ENCODE measurements around the gene ADAM10. TPM values are rescaled to one million over a fixed set of nuclear protein-coding genes. Genes with fewer than 3 reads are reported as not detected.

Gene ADAM10
- total RNA-seq, 3 donors from 2014 or later, result 53.8 to 113 (median 78.3) TPM

GRCh38 chr15:58764468-58764867 lies 15.0 kb upstream of the ADAM10 start:
- no peak for TF ChIP-seq POLR2AphosphoS5 (IDR thresholded peaks at IDR 0.05)
- TF ChIP-seq POLR2A (IDR thresholded peaks at IDR 0.05), result no peak
- TF ChIP-seq CTCF (IDR thresholded peaks at IDR 0.05), result no peak
- no peaks in the 10 kb centered on the region for H3K36me3 ChIP-seq
- H3K4me3 ChIP-seq, result no peak overlapping the region
- H3K27me3 ChIP-seq, result no peaks in the 10 kb centered on the region
- no peak overlapping the region for H3K27ac ChIP-seq
- DNase-seq (ENCODE audit: low spot score in 2 of 2), result no peak
- intact Hi-C loops (cut with DNase I; ENCODE audit: low total_unique reads), result no loop called here
- H3K4me1 ChIP-seq, result no peaks in the 10 kb centered on the region
- peaks cover 0 to 6% of the 10 kb centered on the region in 2 donors for H3K9me3 ChIP-seq

GRCh38 chr15:58762731-58763130 lies 13.2 kb upstream of the ADAM10 start:
- Histone ChIP-seq H3K27me3 (no peaks in the 10 kb centered on the region), H3K36me3 (no peaks in the 10 kb centered on the region), H3K4me3 (no peak overlapping the region), H3K27ac (no peak overlapping the region), H3K4me1 (no peaks in the 10 kb centered on the region), H3K9me3 (peaks cover 0 to 6% of the 10 kb centered on the region in 2 donors)
- intact Hi-C loops (cut with DNase I; ENCODE audit: low total_unique reads), result no loop called here
- DNase-seq (ENCODE audit: low spot score in 2 of 2), result no peak
- no peak for TF ChIP-seq CTCF (IDR thresholded peaks at IDR 0.05)
- TF ChIP-seq POLR2A (IDR thresholded peaks at IDR 0.05), result no peak
- no peak for TF ChIP-seq POLR2AphosphoS5 (IDR thresholded peaks at IDR 0.05)

- intact Hi-C loops (cut with DNase I; ENCODE audit: low total_unique reads), result no loop called here
- no peaks in the 10 kb centered on the region for H3K36me3 ChIP-seq
- no peaks in the 10 kb centered on the region for H3K27me3 ChIP-seq
- H3K27ac ChIP-seq, result no peak overlapping the region
- peaks cover 0 to 6% of the 10 kb centered on the region in 2 donors for H3K9me3 ChIP-seq
- DNase-seq (ENCODE audit: low spot score in 2 of 2), result no peak
- TF ChIP-seq POLR2A (IDR thresholded peaks at IDR 0.05) (no peak), POLR2AphosphoS5 (IDR thresholded peaks at IDR 0.05) (no peak), CTCF (IDR thresholded peaks at IDR 0.05) (no peak)
- no peaks in the 10 kb centered on the region for H3K4me1 ChIP-seq
- no peak overlapping the region for H3K4me3 ChIP-seq
Measured at GRCh38 chr15:58762285-58762684, 12.8 kb upstream of the ADAM10 start.

- Histone ChIP-seq H3K4me3 (no peak overlapping the region), H3K9me3 (peaks cover 0 to 6% of the 10 kb centered on the region in 2 donors), H3K36me3 (no peaks in the 10 kb centered on the region), H3K27me3 (no peaks in the 10 kb centered on the region), H3K4me1 (no peaks in the 10 kb centered on the region), H3K27ac (no peak overlapping the region)
- no peak for DNase-seq (ENCODE audit: low spot score in 2 of 2)
- TF ChIP-seq CTCF (IDR thresholded peaks at IDR 0.05) (no peak), POLR2A (IDR thresholded peaks at IDR 0.05) (no peak), POLR2AphosphoS5 (IDR thresholded peaks at IDR 0.05) (no peak)
- intact Hi-C loops (cut with DNase I; ENCODE audit: low total_unique reads), result no loop called here
Measured at GRCh38 chr15:58761010-58761388, 11.5 kb upstream of the ADAM10 start.

GRCh38 chr15:58760385-58761009 lies 11.0 kb upstream of the ADAM10 start:
- Histone ChIP-seq H3K4me3 (no peak overlapping the region), H3K27me3 (no peaks in the 10 kb centered on the region), H3K4me1 (no peaks in the 10 kb centered on the region), H3K36me3 (no peaks in the 10 kb centered on the region), H3K27ac (no peak overlapping the region), H3K9me3 (peaks cover 0 to 6% of the 10 kb centered on the region in 2 donors)
- intact Hi-C loops (cut with DNase I; ENCODE audit: low total_unique reads), result no loop called here
- TF ChIP-seq POLR2AphosphoS5 (IDR thresholded peaks at IDR 0.05) (no peak), POLR2A (IDR thresholded peaks at IDR 0.05) (no peak), CTCF (IDR thresholded peaks at IDR 0.05) (no peak)
- DNase-seq (ENCODE audit: low spot score in 2 of 2), result no peak

Data from breast epithelium (tissue), 4 donors.